GM21360 (cell line): ENCODE measurements around the gene MYCBP.
"Not testable (repeated sequence)": the region's sequence is repeated elsewhere in the genome, so short reads cannot be mapped to it uniquely, and the experiment has no call there.

Experiments
- ATAC-seq: cut with Tn5 transposase; IDR thresholded peaks from one replicate; pipeline ENCODE4 v1.9.1; 2021; ENCODE audit warnings: mild to moderate bottlenecking, moderate library complexity; ENCODE audit not compliant: unreplicated experiment

MYCBP gene

GRCh38 chr1:38873027-38873969 lies at the start of gene MYCBP:
Gene MYCBP, minus strand, starts transcription at chr1:38873348. Its CDS starts 43 bp downstream, at chr1:38873305.
- ATAC-seq: peak; percentile 89

- no peak for ATAC-seq
Measured at GRCh38 chr1:38919130-38919529, 46.0 kb upstream of the MYCBP start.

GRCh38 chr1:38918568-38918967 lies 45.4 kb upstream of the MYCBP start:
- no peak for ATAC-seq

GRCh38 chr1:38917772-38918171 lies 44.6 kb upstream of the MYCBP start:
- no peak for ATAC-seq

GRCh38 chr1:38917337-38917736 lies 44.2 kb upstream of the MYCBP start:
- ATAC-seq: no peak

- no peak for ATAC-seq
Measured at GRCh38 chr1:38915352-38915948, 42.3 kb upstream of the MYCBP start.

- not testable (repeated sequence) for ATAC-seq
Measured at GRCh38 chr1:38914908-38915307, 41.8 kb upstream of the MYCBP start.

GRCh38 chr1:38908821-38909220 lies 35.7 kb upstream of the MYCBP start:
- no peak for ATAC-seq

- ATAC-seq: no peak
Measured at GRCh38 chr1:38905985-38906384, 32.8 kb upstream of the MYCBP start.

GRCh38 chr1:38899560-38899959 lies 26.4 kb upstream of the MYCBP start:
- ATAC-seq: no peak

GRCh38 chr1:38898653-38899230 lies 25.6 kb upstream of the MYCBP start:
- no peak for ATAC-seq

- no peak for ATAC-seq
Measured at GRCh38 chr1:38896169-38896568, 23.0 kb upstream of the MYCBP start.

- no peak for ATAC-seq
Measured at GRCh38 chr1:38892976-38893375, 19.8 kb upstream of the MYCBP start.

- no peak for ATAC-seq
Measured at GRCh38 chr1:38891753-38892152, 18.6 kb upstream of the MYCBP start.

GRCh38 chr1:38889589-38889988 lies 16.4 kb upstream of the MYCBP start:
- ATAC-seq: no peak

GRCh38 chr1:38888423-38889333 lies 15.5 kb upstream of the MYCBP start:
- ATAC-seq: no peak

- ATAC-seq: no peak
Measured at GRCh38 chr1:38885092-38885491, 11.9 kb upstream of the MYCBP start.

GRCh38 chr1:38881487-38881886 lies 8.3 kb upstream of the MYCBP start, which contains the start of gene GJA9:
Gene GJA9, minus strand, starts transcription at chr1:38881587. Its CDS starts 5,489 bp downstream, at chr1:38876098.
- ATAC-seq: no peak

GRCh38 chr1:38875811-38876210 lies 2.7 kb upstream of the MYCBP start:
- ATAC-seq: no peak

- ATAC-seq: peak; percentile 26
Measured at GRCh38 chr1:38872401-38873026, 634 bp downstream of the MYCBP start.
